ENCODE data around the gene SCGB1C2.

DNA sequence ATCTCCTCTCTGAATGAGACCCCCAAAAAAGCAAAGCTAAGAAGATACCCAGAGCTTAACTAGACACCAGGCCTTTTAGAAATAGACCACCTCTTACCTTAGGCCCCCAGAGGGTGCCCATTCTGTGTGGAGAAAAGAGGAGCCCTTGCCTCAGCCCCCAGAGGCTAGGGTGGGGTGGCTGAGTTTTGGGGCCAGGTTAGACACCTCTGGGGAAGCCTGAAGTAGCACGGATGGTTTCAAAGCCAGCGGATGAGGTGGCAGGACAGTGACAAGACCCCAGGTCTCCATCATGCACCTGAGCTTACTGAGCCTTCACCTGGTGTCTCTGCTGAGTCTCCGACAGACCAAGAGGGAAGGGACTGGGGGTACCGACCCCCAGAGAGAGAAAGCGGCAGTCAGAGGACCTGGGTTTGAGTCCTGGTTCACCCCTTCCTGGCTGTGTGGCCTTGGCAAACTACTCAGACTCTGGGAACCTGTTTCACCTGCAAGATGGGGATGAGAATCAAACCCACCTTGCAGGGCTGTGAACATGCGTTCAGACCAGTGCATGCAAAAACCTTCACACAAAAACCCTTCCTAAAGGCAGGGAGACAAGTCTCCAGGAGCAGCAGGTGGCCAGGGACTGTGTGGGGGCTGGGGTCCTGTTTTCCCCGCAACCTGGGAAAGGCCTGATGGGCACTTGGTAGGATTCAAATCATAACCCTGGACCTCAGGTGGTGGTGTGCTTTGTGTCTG, 7.7 kb downstream of the SCGB1C2 start:
- TF ChIP-seq CTCF (IDR thresholded peaks at IDR 0.05) (no peak), ZNF317 (CRISPR knock-in tag; IDR thresholded peaks at IDR 0.05; ENCODE audit: borderline replicate concordance, low read depth) (no peak), NR3C1 (CRISPR knock-in tag; conservative IDR thresholded peaks at IDR 0.05; ENCODE audit: low read depth) (no peak), CBFB (CRISPR knock-in tag; IDR thresholded peaks at IDR 0.05; ENCODE audit: low read depth) (no peak), SP1 (CRISPR knock-in tag; conservative IDR thresholded peaks at IDR 0.05) (no peak), ZBTB21 (CRISPR knock-in tag; IDR thresholded peaks at IDR 0.05; ENCODE audit: borderline replicate concordance) (no peak), SMAD4 (CRISPR knock-in tag; IDR thresholded peaks at IDR 0.05) (no peak), CREB1 (CRISPR knock-in tag; IDR thresholded peaks at IDR 0.05) (no peak), ETV6 (CRISPR knock-in tag; IDR thresholded peaks at IDR 0.05) (no peak), SOX15 (CRISPR knock-in tag; IDR thresholded peaks at IDR 0.05) (no peak), ESRRA (CRISPR knock-in tag; IDR thresholded peaks at IDR 0.05; ENCODE audit: borderline replicate concordance) (no peak)
- TF ChIP-seq, protein P1, sequence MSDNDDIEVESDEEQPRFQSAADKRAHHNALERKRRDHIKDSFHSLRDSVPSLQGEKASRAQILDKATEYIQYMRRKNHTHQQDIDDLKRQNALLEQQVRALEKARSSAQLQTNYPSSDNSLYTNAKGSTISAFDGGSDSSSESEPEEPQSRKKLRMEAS (CRISPR knock-in tag; IDR thresholded peaks at IDR 0.05), result no peak
- TF ChIP-seq, protein P2, sequence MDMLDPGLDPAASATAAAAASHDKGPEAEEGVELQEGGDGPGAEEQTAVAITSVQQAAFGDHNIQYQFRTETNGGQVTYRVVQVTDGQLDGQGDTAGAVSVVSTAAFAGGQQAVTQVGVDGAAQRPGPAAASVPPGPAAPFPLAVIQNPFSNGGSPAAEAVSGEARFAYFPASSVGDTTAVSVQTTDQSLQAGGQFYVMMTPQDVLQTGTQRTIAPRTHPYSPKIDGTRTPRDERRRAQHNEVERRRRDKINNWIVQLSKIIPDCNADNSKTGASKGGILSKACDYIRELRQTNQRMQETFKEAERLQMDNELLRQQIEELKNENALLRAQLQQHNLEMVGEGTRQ (CRISPR knock-in tag; IDR thresholded peaks at IDR 0.05), result no peak
- TF ChIP-seq, protein P3, sequence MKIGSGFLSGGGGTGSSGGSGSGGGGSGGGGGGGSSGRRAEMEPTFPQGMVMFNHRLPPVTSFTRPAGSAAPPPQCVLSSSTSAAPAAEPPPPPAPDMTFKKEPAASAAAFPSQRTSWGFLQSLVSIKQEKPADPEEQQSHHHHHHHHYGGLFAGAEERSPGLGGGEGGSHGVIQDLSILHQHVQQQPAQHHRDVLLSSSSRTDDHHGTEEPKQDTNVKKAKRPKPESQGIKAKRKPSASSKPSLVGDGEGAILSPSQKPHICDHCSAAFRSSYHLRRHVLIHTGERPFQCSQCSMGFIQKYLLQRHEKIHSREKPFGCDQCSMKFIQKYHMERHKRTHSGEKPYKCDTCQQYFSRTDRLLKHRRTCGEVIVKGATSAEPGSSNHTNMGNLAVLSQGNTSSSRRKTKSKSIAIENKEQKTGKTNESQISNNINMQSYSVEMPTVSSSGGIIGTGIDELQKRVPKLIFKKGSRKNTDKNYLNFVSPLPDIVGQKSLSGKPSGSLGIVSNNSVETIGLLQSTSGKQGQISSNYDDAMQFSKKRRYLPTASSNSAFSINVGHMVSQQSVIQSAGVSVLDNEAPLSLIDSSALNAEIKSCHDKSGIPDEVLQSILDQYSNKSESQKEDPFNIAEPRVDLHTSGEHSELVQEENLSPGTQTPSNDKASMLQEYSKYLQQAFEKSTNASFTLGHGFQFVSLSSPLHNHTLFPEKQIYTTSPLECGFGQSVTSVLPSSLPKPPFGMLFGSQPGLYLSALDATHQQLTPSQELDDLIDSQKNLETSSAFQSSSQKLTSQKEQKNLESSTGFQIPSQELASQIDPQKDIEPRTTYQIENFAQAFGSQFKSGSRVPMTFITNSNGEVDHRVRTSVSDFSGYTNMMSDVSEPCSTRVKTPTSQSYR (CRISPR knock-in tag; IDR thresholded peaks at IDR 0.05), result no peak

Measured in WTC11 (cell line).